ENCODE data around the gene RFX8. TPM values are rescaled to one million over a fixed set of nuclear protein-coding genes. Genes with fewer than 3 reads are reported as not detected.

Gene RFX8
- total RNA-seq, 1 experiment from 2014 or later, result 0.77 TPM

GRCh38 chr2:101435001-101435862 lies 39.7 kb downstream of the RFX8 start:
- intact Hi-C loops (cut with micrococcal nuclease), result no loop called here
- Histone ChIP-seq H3K27me3 (ENCODE audit: low read length) (no peaks in the 10 kb centered on the region), H3K27ac (ENCODE audit: low read length) (no peak overlapping the region), H3K9me3 (ENCODE audit: low read length) (no peaks in the 10 kb centered on the region), H3K4me3 (ENCODE audit: low read length) (no peak overlapping the region), H4K20me1 (ENCODE audit: low read length) (no peaks in the 10 kb centered on the region), H3K4me2 (ENCODE audit: low read length) (no peak overlapping the region), H3K9me2 (replicated peaks; ENCODE audit: low read length) (no peaks in the 10 kb centered on the region), H3F3A (ENCODE audit: low read length, unreplicated experiment) (no peaks in the 10 kb centered on the region), H3K4me1 (ENCODE audit: insufficient read depth, low read length) (peaks cover 26% of the 10 kb centered on the region), H3K9ac (ENCODE audit: low read length) (no peak overlapping the region), H3K36me3 (ENCODE audit: low read depth, low read length) (no peaks in the 10 kb centered on the region), H3K79me2 (ENCODE audit: low read length) (no peaks in the 10 kb centered on the region), H2AFZ (ENCODE audit: low read length) (no peak overlapping the region)
- ChIA-PET CTCF (no interaction called here), POLR2A (ENCODE audit: unreplicated experiment) (interaction anchor here (0.6 kb wide), 1 partner anchor 159 kb away, joined by 3 read pairs; no protein-coding TSS in a partner anchor)
- DNase-seq (no peak), ATAC-seq (no peak)
- BruUV-seq (replicated peaks), result no TSS peak
- TF ChIP-seq CTCF (conservative IDR thresholded peaks at IDR 0.05; ENCODE audit: low read depth, low read length) (no peak), EZH2 (IDR thresholded peaks at IDR 0.05; ENCODE audit: low read length, unreplicated experiment) (no peak), EZH2phosphoT487 (IDR thresholded peaks at IDR 0.05; ENCODE audit: borderline replicate concordance, low read length) (no peak)

- no TSS peak for BruUV-seq (replicated peaks)
- ChIA-PET CTCF (no interaction called here), POLR2A (ENCODE audit: unreplicated experiment) (no interaction called here)
- Histone ChIP-seq H3K27ac (ENCODE audit: low read length) (peak overlapping the region; percentile 70), H3K4me3 (ENCODE audit: low read length) (no peak overlapping the region), H3K9me2 (replicated peaks; ENCODE audit: low read length) (no peaks in the 10 kb centered on the region), H3F3A (ENCODE audit: low read length, unreplicated experiment) (no peaks in the 10 kb centered on the region), H3K4me2 (ENCODE audit: low read length) (no peak overlapping the region), H3K4me1 (ENCODE audit: insufficient read depth, low read length) (peaks cover 26% of the 10 kb centered on the region), H3K9me3 (ENCODE audit: low read length) (no peaks in the 10 kb centered on the region), H3K79me2 (ENCODE audit: low read length) (no peaks in the 10 kb centered on the region), H4K20me1 (ENCODE audit: low read length) (no peaks in the 10 kb centered on the region), H3K9ac (ENCODE audit: low read length) (peak overlapping the region; percentile 52; the same call in 1 of the 2 replicates), H3K27me3 (ENCODE audit: low read length) (no peaks in the 10 kb centered on the region), H2AFZ (ENCODE audit: low read length) (no peak overlapping the region), H3K36me3 (ENCODE audit: low read depth, low read length) (no peaks in the 10 kb centered on the region)
- no peak for DNase-seq
- intact Hi-C loops (cut with micrococcal nuclease), result no loop called here
- ATAC-seq, result no peak
- TF ChIP-seq EZH2 (IDR thresholded peaks at IDR 0.05; ENCODE audit: low read length, unreplicated experiment) (no peak), EZH2phosphoT487 (IDR thresholded peaks at IDR 0.05; ENCODE audit: borderline replicate concordance, low read length) (no peak), CTCF (conservative IDR thresholded peaks at IDR 0.05; ENCODE audit: low read depth, low read length) (no peak)
Measured at GRCh38 chr2:101433465-101433864, 41.4 kb downstream of the RFX8 start.

Data from PC-3 (cell line).